Umbilical cord (tissue), 2 donors: Measurements from ENCODE around the gene VASN. TPM values are rescaled to one million over a fixed set of nuclear protein-coding genes. Genes with fewer than 3 reads are reported as not detected.
A peak's percentile ranks its signal among the peaks of the same experiment; 100 is the strongest.

ENCODE experiments used
- DNase-seq: peaks from one replicate; pipeline ENCODE4 v3.0.0-alpha.2; 2015; ENCODE audit warnings: low spot score
- total RNA-seq: library from RNA; depleted of rRNA; stranded (reverse); fragments of >200 nt; gene quantifications from one replicate; pipeline ENCODE4 v1.2.3, GENCODE V29; 2014; ENCODE audit warnings: low replicate concordance; ENCODE audit not compliant: insufficient read depth

The VASN gene
- total RNA-seq, 1 donor from 2014 or later = 57.3 TPM

DNA sequence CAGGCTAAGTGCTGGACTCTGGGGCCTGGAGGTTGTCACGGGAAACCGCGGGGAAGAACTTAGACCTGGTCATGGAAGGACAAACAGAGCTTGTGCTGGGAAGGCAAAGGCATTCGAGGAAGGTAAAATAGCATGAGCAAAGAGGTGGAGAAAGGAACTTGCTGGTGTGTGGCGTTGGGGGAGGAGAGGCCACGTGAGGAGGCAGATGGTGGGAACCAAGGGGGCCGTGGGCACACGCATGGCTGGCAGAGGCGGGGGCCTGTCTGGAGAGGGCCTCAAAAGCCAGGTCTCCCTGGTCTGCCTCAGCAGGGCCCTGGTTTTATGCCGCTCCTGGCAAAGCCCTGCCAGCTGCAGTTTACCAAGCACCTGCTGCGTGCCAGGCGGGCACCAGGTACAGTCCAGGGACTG lies 29.4 kb downstream of the VASN start:
- no peak for DNase-seq

DNA sequence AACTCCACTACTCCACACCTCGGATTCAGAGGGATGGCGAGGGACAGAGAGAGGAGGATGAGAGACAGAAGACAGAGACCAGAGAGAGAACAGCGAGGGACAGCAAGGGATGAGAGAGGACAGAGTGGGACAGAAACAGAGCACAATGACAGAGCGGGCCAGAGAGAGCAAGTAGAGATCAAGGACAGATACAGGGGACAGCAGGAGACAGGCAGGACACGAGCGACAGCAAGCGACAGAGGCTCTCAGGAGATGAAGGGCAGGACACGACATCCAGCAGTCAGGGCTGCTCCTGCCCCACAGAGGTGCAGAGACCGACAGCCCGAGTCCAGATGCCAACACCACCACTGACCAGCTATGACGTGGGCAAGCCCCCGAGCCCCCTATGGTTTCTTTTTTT lies 29.9 kb downstream of the VASN start:
- DNase-seq = no peak

DNA sequence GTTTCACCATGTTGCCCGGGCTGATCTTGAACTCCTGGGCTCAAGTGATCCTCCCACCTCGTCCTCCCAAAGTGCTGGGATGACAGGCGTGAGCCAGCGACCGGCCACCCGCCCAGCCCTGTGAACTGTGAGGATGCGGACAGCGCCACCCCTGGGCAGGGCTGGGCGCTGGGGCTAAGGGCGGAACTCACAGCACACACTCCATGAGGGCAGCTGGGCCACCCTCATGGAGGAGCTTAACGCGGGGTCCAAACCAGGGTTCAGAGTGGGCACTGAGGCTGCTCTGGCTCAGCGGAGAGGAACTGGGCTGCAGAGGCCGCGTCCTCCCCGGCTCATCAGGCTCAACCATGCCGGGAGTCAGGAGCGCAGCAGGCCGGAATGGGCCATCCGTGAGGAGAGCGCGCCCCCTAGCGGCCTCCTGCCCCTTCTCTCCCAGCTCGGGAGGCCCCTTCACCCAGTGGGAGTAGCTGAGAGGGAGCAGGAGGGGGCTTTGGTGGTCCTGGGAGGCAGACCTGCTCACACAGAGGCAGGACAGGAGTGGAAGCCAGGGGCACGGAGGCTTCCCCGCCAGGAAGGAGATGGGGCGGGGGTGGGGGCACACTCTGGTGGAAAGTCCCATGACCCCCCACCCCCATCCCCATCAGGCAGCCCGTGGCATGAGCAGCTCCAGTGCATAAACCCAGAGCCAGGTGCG lies 30.9 kb downstream of the VASN start:
- peak; percentile 79 for DNase-seq

DNA sequence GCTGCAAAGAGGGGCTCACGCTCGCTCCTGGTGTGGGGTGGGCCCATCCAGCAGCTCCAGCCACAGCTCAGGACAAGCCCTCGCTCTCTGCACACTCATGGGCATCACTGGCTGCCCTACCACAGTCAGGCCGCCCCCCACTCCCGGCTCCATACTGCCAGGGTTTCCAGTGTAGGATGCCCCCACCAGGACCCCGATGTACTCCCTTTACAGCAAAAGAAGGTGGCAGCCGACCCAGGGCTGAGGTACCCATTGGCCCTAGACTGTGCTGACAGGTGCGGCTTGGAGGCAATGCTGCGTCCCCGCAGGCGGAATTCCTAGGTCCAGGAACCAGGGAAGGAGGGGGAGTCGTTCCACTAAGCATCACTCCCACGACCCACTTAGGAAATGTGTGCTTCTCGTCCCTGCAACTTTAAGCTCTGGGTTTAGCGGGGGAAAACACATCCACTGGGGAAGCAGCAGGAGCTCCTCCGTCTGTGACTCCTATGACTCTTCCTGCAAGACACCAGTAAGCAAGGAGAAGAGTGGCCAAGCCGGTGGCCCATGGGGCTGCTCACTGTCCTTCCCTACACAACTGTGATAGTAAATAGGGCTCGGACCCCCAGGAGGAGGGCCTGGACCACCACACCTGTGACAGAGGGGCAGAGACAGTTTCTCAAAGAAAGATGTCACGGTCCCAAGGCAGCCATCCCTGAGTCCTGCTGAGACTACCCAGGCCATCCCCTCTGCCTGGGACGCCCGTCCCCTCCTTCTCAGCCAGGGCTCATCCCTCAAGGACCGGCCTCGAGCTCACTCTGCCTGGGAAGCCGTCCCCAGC lies 31.7 kb downstream of the VASN start:
- no peak for DNase-seq

DNA sequence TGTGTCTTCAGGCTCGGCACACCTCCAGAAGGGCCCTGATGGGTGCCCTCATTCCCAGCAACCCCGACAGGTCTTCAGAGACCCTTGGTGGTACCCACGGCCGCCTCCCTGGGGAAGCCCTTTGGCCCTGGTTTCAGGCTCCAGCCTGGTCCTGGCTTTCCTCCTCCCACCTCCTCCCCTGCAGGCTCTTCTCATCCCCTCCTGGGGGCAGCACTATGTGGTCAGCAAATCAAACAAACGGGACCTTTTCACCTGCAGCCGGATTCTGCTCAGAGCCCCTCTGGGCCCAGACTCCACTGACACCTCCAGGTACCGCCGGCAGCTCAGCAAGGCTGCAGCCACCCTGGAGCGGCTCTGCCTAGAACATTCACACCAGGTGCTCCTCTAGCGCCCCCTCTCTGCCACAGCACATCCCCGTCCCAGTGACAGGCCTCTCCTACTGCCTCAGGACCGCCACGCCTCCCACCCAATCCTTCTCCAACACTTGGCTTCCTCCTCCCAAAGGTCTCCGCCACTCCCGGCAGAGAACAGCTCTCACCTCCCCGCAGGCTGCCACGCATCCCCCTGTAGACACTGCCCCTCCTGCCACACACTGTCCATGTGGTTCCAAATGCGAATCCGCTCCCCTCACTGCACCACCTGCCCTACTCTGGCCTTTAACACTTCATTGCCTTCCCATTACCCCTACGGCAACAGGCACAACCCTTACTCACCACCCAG lies 32.8 kb downstream of the VASN start:
- no peak for DNase-seq

DNA sequence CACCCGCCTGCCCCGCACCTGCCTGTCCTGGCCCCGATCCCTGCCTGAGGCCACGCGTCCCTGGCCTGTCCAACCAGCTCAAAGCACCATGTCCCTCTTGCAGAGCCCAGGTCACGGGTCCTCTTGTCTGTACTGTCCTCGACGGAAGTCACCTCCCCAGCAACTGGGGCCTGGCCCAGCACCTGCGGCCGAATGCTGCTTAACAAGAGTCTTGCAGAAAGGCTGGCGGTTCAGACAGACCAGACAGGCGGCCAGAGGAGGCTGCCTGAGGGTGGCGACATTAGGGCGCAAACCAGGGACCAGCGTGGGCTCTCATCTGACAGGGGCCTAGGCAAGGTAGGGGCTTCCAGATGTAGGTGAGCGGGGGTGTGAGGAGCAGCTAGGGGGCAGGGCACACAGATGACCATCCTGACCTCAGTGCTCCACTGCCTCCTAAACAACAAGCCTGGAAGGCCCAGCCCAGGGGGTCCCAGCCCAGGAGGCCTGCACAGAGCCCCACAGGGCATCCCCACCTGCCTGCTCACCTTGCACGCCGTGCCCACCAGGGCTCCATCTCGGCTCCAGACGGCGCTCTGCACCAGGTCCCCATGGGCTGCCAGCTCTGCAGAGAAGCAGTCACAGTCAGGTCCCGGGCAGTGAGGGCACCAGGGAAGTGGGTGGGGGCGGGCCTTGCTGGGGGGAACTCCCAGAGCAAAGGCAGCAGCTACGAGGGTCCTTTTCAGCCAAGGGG lies 33.5 kb downstream of the VASN start:
- DNase-seq = no peak

DNA sequence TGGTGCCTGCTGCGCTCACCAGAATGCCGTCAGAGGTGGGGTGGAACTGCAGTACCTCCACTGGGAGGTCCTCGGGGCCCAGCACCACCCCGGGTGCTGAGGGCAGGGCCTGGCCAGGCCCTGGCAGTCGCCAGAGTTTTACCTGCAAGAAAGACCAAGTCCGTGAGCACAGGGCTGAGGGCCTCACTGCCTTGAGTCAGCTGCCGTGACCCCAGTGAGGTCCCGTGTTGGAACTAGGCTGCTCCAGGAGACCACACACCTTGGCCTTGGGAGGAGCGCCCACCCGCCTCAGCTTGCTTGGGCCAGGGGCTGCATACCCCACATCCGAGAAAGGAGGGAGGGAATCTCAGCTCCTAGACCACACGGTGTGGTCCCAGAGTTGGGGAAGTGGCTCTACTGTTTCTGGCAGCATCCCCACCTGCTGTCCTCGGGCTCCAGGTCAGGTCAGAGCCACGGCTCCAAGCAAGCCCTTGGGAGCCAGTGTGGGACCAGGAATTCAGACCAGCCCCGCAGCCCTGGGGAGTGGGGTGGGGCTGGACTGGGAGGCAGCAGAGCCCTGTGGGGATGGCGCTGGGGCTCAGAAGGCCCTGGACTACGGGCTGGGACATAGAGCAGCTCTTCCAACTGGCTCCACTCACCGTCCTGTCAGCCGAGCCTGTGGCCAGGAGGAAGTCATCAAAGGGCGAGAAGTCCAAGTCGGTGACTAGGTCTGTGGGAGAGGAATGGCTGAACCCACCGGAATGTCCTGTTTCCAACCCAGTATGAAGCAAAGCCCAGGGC lies 36.1 kb downstream of the VASN start:
- no peak for DNase-seq

DNA sequence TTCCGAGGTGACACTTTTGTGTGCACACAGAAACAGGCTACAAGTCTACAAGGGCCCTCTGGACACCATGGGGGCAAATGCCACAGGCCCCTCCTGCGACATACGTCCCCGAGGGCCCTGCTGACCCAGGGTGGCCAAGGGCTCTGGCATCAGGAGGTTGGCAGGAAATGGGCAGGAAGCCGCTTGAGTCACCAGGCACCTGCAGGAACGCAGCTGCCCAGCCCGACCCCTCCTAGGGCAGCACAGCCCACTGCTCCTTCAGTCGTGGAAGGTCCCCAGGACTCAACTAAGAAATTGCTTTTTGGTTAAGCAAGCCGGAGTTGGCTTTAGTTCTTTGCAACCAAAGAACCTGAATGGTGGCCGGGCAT lies 36.7 kb downstream of the VASN start:
- no peak for DNase-seq

DNA sequence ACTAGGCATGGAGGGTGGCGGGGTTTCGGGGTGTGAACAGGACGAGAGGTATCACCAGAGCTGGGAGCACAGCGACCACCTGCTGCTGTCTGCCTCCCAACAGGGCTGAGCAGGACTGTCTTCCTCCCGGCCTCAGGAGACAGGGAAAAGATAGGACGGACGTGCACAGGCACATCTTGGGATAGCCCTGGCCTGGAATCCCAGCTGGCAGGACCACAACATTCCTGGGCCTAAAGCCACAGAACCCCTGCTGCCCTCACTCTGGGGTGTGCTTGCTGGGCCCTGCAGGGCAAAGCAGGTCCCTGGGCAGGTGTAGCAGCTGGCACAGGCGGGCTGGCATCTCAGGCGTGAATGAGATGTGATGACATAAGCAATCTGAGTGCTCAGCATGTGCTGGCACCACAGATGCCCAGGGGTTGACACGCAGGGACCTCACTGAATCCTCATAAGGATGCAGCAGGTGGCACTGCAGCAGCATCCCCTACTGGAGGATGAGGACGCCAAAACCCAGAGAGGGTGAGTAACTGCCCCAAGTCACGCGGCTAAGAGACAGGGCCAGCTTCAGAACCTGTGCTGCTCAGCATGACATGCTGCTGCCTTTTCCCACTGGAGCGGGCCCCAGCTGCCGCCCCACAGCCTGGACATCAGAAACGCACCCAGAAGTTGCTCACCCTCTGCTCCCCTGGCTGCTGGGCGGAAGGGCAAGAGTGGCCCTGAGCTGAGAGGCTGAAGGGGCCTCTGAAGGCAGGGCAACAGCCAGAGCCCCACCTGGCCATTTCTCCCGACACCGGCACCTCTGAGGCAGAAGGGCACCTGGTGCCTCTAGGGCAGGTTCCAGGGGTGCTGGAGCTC lies 37.7 kb downstream of the VASN start:
- DNase-seq = no peak

DNA sequence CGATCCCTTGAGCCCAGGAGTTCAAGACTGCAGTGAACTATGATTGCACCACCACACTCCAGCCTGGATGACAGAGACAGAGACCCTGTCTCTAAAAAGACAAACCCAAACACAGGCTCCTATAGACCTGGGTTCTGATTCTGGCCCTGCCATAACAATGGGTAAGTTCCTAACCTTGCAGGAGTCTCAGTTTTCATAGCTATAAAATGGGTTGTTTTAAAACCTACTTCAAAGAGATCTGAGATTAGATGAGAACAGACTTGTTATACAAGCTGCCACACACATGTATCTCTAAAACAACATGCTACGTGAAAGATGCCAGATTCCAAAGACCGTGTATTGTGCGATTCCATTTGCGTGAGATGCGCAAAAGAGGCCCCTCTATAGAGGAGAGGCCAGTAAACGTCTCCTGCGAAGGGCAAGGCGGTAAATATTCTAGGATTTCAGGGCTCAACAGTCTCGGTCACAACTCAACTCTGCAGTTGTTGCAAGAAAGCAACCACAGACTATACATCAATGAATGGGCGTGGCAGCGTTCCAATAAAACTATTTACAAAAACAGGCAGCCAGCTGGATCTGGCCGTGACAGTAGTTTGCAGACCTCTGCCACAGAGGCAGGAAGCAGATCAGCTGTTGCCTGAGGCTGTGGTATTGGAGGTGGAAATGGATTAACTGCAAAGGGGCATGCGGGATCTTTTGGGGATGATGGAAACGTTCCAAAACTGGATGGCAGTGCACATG lies 38.9 kb downstream of the VASN start:
- peak; percentile 47 for DNase-seq

DNA sequence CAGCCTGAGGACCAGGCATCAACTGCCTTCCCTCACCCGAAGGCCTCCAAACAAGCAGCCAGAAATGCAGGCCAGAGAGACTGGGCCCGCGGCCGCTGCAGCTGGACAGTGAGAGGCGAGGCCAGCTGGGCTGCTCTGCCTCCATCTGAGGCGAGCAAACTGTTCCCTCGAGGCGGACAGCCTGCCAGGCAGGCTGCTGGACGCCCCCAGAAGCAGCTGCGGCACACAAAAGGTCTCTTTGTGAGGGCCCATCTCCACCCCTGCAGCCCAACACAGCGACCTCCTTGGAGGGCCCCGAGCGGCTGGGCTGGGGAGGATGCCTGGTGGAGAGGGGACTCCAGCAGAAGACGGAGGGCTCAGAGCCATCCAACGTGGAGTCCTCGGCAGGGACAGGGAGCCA lies 40.0 kb downstream of the VASN start:
- DNase-seq = no peak

DNA sequence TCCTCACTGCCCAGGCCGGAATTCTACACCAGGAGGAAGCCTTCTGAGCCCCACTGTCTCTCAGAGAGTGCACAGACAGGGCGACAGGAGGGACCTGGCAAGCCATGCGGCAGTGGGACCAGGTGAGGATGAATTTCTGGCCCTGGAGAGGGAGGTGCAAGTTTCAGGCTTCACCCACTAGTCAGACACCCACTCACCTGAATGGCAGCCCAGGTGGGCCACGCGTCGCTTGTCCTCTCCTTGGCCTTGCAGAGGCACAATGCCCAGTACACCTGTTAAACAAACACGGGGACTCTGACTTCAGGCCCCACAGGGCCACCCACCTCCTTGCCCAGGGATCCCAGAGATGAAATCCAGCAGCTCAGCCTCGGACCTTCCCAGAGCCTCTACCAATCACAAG lies 40.5 kb downstream of the VASN start:
- DNase-seq = no peak

DNA sequence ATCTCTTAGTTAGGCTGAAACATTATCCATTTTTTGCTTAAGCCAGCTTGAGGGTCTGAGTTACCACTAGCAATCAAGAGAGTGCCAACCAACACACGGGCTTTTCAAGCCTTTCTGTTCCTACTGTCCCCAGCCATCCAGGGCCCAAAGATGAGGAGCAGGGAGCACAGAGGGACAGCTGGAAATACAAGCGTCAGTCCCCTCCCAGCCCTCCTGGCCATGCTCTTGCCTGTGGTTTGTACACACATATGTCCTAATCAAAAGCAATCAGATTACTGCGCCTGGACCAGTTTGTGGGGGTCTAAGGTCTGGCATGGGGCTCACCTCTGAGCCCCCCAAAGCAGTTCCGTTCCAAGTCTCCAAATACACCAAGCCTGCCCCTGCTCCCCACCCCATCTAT lies 41.2 kb downstream of the VASN start:
- DNase-seq = no peak

DNA sequence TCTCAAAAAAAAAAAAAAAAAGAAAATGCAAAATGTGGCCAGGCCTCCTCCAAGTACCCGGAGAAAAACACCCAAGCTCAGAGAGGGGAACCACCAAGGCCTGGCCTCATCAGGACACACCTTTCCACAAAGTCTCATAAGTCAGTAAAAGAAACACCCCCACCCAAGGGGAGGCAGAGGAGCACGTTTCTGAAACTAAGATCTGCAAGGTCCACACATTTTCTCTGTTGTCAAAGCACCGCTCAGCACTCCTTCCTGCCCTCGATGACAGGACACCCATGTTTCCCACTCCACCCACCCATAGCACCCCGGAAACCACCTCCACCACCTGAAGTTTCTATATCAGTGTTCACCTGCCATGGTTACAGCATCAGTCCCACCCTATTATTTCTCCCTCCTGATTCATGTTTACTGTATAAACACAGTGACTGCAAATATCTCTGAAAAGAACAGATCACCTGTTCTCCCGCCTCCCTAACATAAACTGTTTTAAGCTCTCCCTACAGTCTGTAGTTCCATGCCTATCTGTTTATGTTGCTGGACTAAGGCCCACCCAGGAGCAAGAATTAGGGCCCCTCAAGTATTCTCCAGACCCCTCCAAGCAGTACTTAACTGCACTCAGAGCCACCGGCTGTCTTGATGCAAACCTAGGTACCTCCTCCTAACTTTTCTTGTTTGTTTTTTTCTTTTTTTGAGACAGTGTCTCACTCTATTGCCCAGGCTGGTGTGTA lies 42.7 kb downstream of the VASN start:
- DNase-seq = no peak

DNA sequence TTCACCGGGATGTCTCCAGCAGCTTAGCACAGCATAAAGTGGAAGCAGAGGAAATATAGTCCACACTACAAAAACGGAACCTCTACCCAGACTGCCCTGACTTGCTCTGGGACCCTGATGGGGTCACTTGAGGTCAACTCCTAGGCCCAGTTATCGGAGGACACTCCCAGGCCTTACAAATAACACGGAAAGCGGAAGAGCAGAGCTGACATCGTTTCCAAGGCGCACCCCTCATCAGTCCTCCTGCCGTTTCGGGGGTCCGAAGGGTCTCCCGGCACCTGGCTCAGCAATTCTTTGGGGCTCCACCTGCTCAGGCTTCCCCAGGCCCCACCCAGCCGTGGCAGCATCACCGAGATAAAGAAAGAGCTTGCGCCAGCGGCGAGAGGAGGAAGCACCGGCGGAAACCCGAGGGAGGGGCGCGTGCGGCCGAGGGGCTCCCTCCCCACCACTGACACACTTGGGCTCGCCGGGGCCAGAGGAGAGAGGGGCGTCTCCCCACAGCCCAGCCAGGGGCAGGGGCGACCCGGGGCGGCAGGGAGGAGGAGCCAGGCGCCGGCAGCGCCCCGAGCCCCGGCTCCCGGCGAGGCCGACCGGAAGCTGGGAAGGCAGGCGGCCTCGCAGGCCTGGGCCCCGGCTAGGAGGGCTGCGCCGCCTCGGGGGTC lies 44.0 kb downstream of the VASN start:
- peak; percentile 55 for DNase-seq

DNA sequence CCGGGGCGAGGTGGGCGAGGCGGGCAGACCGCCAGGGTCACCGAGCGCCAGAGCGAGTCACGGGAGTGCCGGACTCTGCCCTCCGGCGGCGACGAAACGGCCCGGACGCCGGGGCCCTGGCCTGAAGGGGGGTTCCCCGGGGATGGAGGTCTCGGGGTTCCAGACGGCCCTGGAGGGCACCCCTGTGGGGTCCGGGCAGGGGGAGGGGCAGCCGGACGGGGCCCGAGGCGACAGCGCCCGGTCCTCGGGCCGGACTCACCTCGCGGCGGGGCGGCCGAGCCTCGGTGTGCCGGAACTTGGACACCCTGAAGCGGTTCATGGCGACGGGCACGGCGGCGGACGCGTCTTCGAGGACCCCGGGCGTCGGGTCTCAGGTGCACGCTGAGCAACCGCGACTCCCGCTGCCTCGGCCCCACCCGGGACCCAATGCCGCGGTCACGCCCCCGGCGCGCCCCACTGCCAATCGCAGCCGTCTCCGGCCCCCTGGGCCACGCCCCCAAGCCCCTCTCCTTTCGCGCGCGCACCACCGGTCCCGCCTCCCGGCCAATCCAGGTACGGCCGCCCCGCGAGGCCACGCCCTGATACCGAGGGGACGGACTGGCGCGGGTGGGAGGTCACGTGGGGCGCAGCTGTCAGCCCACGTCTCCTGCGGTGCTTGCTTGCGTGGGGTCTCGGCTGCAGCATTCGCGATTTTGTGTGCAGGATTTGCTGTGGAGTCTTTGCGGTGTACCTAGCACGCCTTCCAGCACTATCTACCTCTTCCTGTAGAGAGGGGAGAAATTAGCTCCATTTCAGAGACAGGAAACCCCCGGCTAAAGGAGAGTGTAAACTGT lies 44.8 kb downstream of the VASN start, which contains the start of gene CORO7:
TSS of gene CORO7 (minus strand) at position 397 of the 833 bp plus-strand sequence. CDS start at position 319, 78 bp downstream.
- DNase-seq = peak; percentile 95

DNA sequence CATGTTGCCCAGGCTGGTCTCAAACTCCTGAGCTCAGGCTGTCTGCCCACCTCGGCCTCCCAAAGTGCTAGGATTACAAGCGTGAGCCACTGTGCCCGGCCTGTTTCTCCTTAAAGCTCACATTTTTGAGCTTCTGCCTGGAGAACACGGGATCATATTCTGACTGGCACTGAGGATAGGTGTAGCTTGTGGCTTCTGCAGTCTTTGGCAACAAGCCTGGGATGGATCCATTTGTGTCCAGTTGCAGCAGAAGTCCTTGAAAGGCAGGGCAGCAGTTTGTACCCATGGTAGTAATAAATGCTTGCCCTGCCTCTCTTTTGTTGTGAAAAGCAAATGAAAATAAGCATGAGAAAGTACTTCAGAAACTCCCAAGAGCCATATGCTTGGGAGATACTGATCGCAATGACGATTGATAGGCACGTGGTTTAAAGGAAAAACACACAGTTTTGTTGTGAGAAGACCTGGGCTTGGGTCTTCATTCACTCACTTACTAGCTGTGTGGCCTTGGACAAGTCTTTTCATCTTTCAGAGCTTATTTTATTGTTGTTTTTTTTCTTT lies 47.8 kb downstream of the VASN start:
- DNase-seq = no peak
